ENCODE results near the gene PDIK1L.

DNA sequence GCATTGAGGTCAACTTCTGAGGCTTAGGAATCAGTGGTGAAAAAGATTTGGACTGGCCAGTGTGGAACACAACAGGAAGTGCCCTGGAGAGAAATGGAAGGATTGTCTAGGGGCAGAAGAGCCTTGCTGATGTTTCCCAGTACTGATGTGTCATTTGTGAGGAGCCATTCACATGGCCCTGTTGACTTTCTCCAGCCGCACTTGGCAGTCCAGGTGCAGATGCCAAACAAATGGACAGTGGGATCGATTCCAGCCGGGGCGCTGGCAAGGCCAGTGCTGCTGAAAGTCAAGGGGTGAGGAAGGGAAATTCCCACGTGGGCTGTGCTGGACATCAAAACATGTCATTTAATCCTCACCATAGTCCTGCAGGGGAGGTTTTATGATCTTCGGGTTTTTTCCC lies 39.3 kb upstream of the PDIK1L start:
- no peak for TF ChIP-seq CTCF (IDR thresholded peaks at IDR 0.05)
- TF ChIP-seq POLR2A (IDR thresholded peaks at IDR 0.05): no peak

Measured in breast epithelium (tissue), 3 donors.